Measurements from ENCODE around the gene GOLGA6L26.
"Not testable (repeated sequence)": the region's sequence is repeated elsewhere in the genome, so short reads cannot be mapped to it uniquely, and the experiment has no call there.

Gene GOLGA6L26

GRCh38 chr15:23334096-23334495, at the start of gene GOLGA6L26:
Gene GOLGA6L26 (minus strand): TSS chr15:23334196. CDS start chr15:23334135, 61 bp downstream.
- DNase-seq: not testable (repeated sequence)

- DNase-seq: not testable (repeated sequence)
These were observed 47.2 kb upstream of the GOLGA6L26 start for GRCh38 chr15:23381192-23381591.

GRCh38 chr15:23380700-23381099, 46.7 kb upstream of the GOLGA6L26 start:
- DNase-seq: not testable (repeated sequence)

- not testable (repeated sequence) for DNase-seq
These were observed 45.0 kb upstream of the GOLGA6L26 start for GRCh38 chr15:23378946-23379345.

GRCh38 chr15:23374226-23374625, 40.2 kb upstream of the GOLGA6L26 start:
- not testable (repeated sequence) for DNase-seq

- not testable (repeated sequence) for DNase-seq
These were observed 39.0 kb upstream of the GOLGA6L26 start for GRCh38 chr15:23372891-23373600.

- DNase-seq: no peak
These were observed 38.3 kb upstream of the GOLGA6L26 start for GRCh38 chr15:23372284-23372683.

- DNase-seq: not testable (repeated sequence)
These were observed 37.9 kb upstream of the GOLGA6L26 start for GRCh38 chr15:23371868-23372267.

- not testable (repeated sequence) for DNase-seq
These were observed 37.1 kb upstream of the GOLGA6L26 start for GRCh38 chr15:23371134-23371533.

DNA sequence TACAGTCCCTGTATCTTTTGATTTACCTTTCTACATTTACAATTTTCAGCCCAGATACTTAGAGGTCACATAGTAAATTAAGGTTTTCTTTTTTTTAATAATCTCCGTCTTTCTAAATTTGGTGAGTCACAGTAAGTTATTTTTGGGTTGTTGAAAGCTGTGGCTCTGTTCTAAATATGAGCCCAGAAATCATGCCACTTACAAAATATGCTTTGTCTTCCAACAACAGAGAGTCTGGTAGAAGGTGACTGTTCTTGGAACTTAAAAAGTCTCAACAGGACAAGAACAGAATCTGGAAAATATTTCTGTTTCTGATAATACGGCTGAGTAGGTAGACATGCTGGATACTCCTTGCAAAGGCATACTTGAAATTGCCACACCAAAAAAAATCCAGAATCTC, 36.6 kb upstream of the GOLGA6L26 start:
- no peak for DNase-seq

GRCh38 chr15:23364261-23364660, 30.3 kb upstream of the GOLGA6L26 start:
- not testable (repeated sequence) for DNase-seq

DNA sequence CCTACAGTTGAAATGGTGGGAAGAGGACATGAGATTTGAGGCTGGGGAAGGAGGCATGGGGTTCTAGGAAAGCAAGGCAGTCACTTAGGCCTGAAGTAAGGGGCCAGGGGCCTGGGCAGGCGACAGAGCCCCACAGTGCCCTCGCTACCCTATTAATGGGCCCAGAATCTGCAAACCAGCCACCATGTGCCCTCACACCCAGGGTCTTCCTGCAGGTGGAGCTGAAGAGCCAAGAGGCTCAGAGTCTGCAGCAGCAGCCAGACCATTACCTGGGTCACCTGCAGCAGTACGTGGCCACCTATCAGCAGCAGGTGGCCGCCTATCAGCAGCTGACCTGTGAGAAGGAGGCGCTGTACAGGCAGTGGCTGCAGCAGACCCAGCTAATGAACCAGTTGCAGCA, 28.6 kb upstream of the GOLGA6L26 start:
- not testable (repeated sequence) for DNase-seq

DNA sequence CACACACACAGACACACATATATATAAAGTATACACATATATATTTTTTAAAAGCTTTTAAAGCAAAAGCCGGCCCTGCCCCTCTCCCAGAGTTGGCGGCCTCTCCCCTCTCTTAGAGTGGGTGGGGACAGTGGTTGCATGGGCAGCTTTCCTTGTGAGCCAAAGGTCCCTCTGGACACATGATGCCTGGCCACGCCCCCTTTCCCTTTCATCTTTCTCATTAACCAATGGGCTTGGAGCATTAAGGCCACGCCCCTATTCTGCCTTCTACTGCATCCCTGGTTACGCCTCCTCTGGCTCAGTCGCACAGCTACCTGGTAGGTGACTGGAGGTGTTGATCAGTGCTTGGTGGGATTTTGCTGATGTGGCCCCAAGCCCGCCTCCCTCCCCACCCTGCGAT, 20.5 kb upstream of the GOLGA6L26 start, which contains the start of gene GOLGA8S:
TSS of gene GOLGA8S (plus strand) at position 301 of the 400 bp plus-strand sequence. CDS start at position 363, 62 bp downstream.
- not testable (repeated sequence) for DNase-seq

DNA sequence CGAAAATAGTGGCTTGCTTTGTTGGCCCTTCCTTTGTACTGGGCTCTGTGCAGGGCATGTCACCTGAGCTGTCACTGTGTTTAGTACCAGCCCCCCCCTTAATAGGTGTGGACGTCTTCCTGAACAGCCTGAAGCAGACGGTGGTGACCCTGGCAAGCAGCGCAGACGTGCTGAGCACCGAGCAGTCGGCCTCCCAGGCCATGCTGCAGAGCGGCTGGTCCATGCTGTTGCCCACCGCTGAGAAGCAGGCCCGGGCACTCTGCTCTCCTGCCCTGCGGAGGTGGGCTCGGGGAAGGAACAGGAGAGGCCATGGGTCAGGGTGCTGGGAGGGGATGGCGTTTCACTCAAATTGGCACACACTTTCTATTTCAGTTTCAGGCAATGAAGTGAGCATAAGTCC, 22.8 kb downstream of the GOLGA6L26 start:
- not testable (repeated sequence) for DNase-seq

GRCh38 chr15:23305921-23306320, 28.1 kb downstream of the GOLGA6L26 start:
- not testable (repeated sequence) for DNase-seq

DNA sequence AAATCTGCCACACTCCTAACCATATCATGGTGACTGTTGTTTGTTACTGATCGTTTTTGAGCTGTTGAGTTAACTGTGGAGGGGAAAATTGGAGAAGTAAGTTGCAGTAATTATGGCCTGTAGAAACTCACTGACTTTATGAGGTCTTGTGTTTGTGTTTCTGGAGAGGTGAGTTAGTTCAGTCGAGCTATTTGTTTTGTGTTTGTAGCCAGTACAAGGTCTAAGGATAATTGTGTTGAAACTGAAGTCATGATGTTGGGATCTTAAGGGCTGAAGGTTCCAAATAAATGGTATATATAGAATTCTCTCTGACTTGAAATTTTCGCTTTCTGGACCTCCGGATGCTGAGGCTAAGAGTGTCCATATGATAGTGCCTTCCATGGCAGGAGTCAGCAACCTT, 29.2 kb downstream of the GOLGA6L26 start:
- DNase-seq: not testable (repeated sequence)

GRCh38 chr15:23304267-23304666, 29.7 kb downstream of the GOLGA6L26 start:
- DNase-seq: not testable (repeated sequence)

DNA sequence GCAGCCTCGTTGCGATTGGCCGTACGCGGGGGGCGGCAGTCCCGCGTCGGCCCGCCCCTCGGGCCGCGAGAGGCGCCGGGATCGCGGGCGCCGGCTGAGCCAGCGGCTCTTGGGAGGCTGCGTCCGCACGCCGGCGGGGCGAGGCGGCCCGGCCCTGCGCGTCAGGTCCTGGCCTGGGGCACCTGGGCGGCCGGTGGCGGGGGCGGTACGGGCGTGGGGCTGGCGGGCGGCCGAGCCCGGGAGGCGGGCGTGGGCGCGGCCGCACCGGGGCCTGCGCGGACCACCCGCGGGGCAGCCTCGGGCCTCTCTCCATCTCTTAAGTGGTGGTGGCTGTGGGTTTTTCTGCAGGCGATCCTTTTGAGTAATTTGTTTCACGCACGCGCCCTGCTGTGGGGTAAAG, 30.3 kb downstream of the GOLGA6L26 start:
- peak; percentile 24 for DNase-seq

GRCh38 chr15:23303246-23303645, 30.8 kb downstream of the GOLGA6L26 start:
- not testable (repeated sequence) for DNase-seq
